Effector CD4-positive, alpha-beta T cell (primary cell): ENCODE results near the gene AURKA.
A peak's percentile ranks its signal among the peaks of the same experiment; 100 is the strongest.

Experiments used
- DNase-seq: peaks from one replicate; pipeline ENCODE4 v3.0.0-alpha.2; 2020
- total RNA-seq: gene quantifications from one replicate; lab custom pipeline; 2026; lab: John Stamatoyannopoulos, UW

The AURKA gene
- total RNA-seq, result 4.3 reads per million, percentile 17 among the genes with 10 or more reads in this experiment

DNA sequence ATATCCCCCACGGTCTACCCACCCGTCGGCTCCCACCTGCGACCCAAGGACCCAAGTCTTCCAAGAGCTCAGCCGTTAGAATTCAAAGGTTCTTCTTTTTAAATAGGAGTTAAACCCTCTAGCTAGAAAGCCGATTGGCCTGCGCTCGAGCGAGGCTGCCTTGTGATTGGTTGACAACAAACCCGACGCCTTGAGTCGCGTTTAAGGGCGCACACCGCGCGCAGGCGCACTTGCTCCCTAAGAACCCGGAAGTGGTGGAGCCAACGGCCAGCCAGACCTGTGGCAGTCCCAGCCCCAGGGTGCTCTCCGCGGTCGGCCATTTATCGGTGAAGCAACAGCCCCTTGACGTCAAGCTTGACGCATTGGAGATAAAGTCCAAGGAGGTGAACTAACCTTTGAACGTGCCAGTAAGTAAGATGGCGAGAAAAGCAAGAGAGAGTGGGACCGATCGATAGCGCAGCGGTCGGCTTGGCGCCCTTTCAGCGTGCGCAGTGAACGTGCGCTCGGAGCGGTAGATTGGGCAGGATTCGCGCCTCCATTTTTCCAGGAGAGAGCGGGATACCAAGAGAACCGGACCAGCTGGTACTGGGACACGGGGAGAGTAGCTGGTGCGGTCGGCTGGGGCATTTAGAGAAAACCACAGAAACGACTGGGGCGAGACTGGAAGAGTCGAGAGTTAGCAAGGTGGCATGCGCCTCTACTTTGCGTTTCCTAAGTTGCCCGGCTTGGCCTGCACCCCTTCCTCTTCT is at the start of gene AURKA, which contains the start of gene CSTF1:
Gene AURKA (minus strand): TSS at position 84 of the 749 bp plus-strand sequence. CDS start 4,018 bp downstream, outside the sequence.
Gene CSTF1 (plus strand): TSS at position 514 of the 749 bp plus-strand sequence. CDS start 2,908 bp downstream, outside the sequence.
- peak; percentile 100 for DNase-seq

DNA sequence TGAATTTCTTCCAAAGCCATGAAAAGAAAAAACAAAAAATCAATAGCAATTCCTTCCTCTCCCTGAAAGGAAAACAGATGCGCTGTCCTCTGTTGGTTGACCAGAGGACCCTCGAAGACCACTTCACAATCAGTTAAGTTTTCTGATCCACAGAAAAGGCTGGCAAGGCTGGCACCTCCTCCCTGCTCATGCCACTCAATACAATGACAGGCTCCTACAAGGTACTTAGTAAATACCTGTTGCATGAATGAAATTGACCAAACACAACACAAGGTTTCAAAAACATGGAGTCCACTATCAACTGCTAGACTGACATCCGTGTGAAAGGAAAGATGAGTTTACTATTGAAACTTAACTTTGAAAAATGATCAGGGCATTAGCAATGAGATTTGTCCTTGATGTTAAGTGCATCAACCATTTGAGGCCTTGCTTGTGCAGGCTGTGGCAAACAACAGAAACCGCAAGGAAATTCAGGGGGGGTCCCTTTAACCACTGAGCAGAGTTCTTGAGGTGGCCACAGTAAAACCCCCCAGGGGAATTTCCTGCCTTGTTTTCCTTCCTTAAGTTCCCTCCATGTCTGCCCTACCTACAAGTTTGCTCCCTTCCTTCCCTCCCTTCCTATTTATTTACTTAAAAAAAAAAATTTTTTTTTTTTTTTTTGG is 48.5 kb upstream of the AURKA start:
- DNase-seq, result peak; percentile 38

DNA sequence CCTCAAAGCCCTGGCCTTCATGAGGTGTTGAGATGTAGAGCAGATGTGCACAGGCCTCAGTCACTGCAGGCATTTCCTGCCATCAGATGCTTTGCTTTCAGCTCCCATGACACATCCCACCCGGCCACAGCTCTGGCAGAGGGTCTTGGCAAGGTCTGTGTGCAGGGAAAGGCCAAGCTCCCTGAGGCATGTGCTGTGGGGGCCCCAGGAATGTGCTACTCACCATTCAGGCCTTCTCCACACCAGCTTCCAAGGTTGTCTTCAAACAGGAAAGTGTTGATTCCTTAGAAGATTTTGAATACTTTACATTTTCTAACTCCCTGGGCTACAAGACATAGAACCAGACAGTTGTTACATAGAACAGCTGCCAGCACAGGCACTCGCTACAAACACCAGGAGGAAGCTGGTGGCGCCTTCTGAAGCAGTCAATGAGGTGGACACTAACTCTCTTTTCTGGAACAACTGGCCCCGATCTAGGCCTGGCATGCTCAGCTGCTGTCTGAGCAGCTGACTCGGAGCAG is 47.8 kb upstream of the AURKA start:
- no peak for DNase-seq

DNA sequence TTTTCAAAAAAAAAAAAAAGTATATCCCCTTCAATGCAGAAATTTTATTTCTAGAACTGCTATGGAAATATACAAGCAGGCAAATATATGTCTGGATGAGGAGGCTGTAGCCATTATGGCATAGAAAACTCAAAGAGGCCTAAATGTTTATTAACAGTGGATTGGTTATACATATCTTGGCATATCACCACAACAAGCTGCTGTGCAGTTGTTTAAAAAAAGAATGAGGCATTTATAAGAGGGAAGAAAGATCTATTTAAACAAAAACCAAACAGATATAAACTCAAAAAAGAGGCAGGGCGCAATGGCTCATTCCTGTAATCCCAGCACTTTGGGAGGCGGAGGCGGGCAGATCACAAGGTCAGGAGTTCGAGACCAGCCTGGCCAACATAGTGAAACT is 46.3 kb upstream of the AURKA start:
- no peak for DNase-seq

DNA sequence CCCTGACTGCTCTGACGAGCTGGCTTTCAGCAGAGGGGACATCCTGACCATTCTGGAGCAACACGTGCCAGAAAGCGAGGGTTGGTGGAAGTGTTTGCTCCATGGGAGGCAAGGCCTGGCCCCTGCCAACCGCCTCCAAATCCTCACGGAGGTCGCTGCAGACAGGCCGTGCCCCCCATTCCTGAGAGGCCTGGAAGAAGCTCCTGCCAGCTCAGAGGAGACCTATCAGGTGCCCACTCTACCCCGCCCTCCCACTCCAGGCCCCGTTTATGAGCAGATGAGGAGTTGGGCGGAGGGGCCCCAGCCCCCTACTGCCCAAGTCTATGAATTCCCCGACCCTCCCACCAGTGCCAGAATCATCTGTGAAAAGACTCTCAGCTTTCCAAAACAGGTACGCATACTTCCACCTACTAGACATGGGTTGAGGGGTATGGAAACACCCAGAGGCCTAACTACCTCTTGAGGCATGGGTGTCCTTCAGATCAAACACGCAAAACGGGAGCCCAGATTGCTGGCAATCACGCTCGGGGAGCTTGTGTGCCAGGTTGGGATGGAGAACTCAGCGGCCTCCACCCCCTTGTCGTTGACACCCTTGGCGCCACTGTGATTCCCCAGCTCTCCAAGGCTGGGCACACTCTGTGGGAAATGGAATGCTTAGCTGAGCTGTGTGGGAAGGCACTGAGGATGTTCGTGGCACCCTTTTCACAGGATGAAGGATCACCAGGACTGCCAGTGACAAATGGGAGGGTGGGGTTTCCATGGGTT is 45.4 kb upstream of the AURKA start:
- DNase-seq, result no peak

DNA sequence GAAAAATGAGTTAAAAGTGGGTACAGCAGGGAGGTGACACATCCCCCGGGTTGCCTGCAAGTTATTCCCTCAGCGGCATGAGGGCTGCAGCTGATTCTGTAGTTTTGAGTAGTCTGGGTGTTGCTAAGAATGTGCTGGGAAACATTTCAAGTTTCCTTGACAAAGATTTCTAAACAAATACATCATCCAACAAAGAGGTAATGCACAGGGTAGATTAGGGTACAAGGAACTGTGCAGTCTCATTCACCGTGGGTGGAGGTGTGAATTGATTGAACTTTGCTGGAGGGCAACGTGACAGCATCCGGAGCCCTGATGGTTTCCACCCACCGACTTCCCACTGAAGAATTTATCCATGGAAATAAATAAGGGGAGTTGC is 41.9 kb upstream of the AURKA start:
- no peak for DNase-seq

DNA sequence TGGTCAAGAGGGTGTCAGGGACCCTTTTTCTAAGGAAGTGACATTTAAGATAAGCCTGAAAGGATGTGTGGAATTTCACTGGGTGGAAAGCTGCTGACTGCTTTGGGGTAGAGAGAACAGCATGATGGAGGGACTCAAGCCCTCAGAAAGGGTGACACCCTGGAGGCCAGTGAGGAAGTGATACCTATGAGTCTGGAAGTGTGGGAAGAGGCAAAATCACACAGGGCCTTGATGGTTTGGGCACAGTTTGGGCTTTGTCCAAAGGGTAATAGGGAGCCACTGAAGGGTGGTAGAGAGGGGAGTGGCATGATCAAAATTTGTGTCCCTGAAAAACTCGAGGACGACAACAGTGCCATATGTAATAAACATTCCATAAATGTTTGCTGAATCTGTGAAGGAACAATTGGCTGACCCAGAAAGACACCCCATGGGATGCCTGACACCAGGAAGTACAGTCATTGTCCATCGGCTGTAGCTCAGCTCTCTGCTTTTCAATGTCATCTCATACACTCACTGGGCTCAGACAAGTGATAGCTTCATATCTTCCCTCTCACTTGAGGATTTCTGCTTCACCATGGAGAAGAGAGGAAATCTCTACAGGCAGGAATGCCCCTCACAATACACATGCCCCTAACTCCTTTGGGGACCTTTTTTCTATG is 41.3 kb upstream of the AURKA start:
- DNase-seq, result no peak

DNA sequence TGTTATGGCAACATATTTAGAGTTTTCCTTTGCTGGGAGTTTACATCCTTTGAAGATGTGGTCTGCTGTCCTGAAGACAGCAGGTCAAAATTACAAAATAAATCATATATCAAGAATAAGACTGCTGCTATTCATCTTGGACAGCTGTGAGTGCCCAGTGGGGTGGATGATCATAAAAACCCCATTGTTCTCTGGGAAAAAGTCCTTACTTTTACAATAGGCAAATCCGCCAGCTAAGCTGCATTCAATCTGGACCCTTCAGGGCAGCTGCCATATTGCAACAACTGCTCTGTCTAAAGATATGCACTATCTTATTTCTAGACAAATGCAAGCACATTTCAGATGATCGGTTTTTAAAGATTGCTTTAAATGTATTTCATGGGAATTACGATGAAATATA is 39.5 kb upstream of the AURKA start:
- no peak for DNase-seq

DNA sequence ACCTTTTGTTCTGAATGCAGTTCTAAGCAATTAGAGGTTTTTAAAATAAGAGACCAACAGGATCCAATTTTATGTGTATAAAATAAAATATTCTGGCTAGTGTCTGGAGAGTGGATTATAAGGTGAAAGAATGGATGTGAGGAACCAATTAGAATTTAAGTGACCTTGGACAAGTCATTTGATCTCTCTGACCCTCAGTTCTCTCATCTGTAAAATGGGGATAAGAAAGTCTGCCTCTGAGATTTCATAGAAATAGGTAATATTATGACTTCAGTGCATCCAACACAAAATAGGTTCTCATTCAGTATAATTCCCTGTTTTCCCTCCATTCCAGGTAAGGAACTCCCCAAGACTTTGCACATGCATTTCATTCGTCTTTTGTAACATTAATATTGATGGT is 38.9 kb upstream of the AURKA start:
- no peak for DNase-seq

DNA sequence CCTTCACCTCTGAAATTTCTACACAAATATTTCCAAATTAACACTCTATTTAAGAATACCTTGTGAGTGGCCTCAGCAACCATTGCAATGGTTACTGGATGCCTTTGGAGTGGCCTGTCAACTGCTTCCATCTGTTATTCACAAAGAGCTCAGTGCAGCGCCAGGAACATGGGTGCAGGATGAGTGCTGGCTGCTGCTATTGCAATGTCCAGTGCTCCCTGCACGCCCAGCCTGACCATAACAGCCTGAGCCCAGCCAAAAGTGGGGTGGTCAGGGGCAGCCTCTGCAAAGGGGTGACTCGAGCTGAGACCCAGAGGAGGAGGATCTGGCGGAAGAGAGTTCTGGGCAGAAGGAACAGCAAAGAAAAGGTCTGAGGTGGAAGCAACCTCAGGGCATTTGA is 38.4 kb upstream of the AURKA start:
- DNase-seq, result no peak

DNA sequence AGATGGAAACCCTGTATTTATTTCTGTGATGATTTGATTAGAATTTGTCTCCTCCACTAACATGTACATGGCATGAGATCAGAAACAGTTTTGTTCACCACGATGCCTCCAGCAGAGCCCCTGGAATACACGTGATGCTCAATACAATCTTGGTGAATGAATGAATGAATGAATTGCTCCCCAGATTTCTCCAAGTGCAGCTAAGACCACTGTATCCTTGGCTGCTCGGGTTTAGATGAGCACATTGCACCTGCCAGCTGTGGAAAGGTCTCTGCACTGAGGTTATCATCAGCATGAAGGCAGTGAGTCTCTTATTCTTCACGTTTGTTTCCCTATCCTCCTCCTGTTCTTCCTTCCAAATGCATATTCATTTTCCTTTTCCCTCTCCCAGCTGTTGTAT is 37.9 kb upstream of the AURKA start:
- no peak for DNase-seq

DNA sequence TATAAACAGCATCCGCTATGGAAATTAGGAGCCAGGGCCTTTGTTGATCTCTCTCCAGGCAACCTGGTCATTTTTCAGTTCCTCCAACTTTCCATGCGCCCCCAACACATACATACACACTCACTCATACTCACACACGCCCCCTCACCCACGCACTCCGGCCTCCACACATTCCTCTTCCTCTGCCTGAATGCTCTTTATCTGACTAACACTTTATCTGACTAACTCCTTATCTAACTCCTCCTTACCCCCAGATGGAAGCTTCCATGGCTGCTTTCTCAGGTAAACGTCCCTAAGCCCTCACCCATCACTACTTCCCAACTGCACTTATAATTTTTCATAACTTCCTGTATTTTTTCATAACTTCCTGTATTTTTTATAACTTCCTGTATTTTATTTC is 37.5 kb upstream of the AURKA start:
- no peak for DNase-seq

DNA sequence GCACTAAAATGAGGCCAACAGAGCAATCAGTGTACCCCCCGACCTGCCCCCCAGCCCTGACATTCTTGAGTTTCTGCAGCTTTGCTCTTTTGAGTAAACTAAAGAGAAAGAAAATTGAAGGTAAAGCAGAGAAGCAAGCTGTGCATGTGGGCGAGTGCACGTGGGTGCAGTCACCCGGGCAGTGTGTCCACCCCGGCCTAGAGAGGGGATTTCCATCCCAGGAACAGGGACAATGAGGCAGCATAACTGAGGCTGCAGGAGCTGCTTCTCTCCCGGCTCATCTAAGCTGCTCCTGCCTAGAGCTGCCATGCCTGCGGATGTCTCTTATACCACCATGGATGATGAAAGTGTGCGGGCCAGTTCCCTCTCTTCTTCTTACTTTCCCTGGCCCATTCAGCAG is 36.9 kb upstream of the AURKA start:
- no peak for DNase-seq

DNA sequence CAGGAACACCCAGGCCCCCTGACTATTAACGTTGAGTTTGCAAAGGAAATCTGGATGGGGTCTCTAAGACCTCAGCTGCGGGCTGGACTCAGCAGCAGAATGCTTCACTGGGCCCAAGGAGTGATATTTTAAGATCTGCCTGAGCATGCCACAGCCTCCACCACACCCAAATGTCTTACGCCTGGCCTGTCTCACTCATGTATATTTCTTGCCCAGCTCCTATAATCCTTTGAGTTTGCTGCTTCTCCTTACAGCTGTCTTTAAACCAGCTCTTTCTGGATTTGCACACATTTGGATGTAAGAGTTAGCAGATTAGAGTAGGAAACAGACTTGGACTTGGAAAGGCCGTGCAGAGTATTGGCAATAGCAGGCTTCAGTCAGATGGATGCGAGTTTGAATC is 36.4 kb upstream of the AURKA start:
- DNase-seq, result no peak

DNA sequence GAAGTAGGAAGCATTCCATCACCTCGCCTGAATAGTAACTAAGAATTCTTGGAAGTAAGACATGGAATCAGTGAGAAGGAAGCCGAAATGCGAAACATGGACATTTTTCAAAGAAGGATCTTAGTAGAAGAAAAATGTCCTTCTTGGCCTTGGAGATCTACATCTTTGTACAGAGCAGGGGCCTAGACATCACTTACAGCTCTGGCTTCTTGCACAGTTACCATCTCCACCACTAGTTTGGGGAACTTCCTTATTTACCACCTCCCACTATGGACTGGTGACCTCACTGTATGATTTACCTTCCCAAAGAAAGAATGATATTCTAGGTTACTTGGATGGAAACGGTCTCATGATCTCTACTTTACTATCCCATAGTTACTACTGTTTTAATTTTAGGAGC is 35.8 kb upstream of the AURKA start:
- no peak for DNase-seq

DNA sequence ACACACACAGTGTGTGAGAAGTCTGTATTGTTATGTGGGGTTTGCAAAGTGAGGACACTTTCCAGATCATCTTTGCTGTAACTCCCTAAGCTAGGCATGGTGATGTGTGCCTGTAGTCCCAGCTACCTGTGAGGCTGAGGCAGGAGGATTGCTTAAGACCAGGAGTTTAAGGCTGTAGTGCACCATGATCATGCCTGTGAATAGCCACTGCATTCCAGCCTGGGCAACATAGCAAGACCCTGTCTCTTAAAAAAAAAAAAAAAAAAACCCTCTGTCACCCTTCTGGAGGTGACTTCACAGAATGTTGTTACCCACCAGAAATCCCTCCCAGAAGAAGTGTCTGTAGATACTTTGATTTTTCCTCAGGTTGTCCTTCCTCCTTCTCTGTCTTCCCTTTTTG is 34.9 kb upstream of the AURKA start:
- DNase-seq, result no peak

DNA sequence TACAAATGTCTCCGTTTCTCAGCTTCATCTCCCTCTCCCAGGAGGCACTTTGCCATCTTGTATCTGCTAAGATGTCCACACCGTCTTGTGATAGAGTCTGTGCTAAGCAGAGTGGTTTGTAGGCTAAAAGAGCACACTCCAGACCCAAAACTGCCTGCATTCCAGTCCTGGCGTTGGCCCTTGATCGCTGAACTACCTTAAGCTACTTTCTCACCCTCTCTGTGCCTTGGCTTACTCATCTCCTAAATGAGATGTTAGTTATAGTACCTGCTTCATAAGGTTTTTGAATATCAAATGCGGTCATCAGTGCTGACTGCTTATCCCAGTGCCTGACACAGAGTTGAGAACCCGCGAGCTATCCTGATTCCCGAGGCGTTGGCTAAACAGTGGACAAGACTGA is 34.0 kb upstream of the AURKA start:
- DNase-seq, result no peak

DNA sequence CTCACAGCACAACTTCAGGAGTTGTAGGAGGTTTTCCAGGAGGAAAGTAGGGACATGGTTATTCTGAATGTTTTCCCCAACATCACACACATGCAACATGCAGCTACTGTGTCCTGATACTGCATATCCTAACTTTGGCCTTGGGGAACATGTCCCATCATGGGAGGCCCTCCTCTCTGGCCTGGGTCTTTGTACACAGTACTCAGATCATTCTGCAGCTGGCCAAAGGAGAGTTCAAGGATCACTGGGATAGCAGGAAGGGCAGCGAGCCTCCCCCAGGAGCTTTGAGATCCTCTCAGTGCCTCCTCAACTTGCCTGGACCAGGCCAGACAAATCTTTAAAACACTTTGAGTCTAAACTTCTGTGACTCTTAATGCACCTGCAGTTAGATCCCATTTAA is 32.9 kb upstream of the AURKA start:
- no peak for DNase-seq

DNA sequence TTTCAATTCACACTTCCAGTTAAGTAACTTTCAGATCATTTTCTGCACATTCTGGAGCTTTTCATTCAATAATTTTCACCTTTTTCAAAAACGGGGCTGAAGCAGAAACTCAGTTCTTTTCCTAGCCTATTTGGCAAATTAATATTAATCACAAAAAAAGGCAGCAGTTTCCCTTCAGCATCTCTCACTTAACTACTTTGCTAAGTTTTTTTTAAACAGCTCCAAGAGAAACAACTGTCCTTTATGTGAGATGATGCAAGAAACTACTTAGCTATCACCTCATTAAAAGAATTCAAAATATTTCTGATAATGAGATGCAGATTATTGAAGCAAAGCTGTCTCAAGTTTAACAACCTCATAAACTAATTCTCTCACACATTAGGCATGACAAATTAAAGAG is 31.9 kb upstream of the AURKA start:
- no peak for DNase-seq

DNA sequence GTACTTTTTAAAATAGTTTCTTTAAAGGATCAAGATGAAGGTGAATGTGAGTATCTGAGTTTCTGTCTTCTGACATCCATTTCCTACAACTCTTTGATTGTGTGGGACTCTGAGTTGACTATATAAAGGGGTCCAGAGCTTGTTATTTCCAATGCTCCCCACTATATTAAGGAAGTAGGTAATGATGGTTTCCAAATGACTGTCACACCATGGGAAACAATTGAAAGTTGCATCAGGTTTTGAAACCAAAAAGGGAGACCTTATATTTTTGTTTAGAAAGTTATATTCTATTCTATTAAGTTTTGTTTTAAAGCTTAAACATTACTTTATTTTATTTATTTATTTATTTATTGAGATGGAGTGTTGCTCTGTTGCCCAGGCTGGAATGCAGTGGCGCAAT is 31.2 kb upstream of the AURKA start:
- no peak for DNase-seq

DNA sequence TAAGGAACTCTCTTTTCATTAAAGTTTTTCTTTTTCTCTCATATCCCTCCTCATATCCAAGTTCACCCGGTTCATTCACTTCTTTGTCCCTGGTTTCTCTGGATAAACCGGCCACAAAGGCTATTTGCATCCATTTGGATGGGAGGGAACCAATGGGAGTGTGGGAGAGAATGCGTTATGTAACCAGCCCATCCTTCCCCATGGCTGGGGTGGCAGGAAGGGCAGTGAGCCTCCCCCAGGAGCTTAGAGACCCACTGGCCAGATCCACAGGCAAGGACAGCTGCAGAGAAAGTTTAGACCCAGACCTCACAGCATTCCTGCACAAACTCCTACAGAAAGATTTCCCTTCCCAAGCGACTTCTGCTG is 30.8 kb upstream of the AURKA start:
- no peak for DNase-seq

DNA sequence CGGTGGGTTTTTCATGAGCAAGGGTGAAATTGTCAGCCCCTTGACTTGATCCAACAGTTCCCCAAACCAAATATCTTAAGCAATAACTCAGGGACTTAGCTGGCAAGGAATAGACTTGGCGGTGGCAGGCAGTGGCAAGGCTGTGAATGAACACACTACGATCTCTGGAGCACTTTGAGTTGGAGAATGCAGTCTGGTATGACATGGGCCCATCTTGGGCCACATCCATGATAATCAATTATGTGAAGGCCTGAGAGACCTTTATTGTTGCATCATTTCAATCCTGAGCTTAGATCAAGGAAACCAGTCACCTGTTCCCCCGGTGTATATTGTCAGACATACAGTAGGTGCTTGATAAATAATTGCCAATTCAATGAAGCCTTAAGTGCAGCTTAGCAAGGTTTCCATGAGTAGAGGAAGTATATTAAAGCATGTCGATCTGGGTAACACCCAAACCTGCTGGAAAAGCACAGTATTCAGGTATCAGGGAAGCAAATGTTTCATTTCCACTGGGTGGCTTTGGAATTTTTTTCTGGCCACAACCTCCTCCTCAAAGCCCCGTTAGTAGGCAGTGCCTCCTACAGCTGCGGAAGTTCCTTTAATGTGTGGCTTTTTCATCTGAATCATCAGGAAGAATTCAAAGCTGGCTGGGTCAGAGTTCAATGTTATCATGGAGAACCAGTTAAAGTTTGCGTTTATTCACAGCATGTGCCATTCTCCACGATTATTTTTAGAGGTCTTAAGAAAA is 30.2 kb upstream of the AURKA start:
- no peak for DNase-seq
